IMR-90 (cell line): ENCODE data around the gene KIF13A.

Experiments used
- BHLHE40 ChIP-seq: fragments of 150-350 bp; IDR thresholded peaks from 2 replicates; pipeline ENCODE4 v1.6.1; 2016; ENCODE audit warnings: mild to moderate bottlenecking, low read depth, low read length
- CEBPB ChIP-seq: IDR thresholded peaks from 2 replicates; pipeline ENCODE4 v1.6.1; 2012; ENCODE audit warnings: low read depth, low read length, improper control_type of control experiment
- CTCF ChIP-seq: conservative IDR thresholded peaks from 2 replicates; pipeline ENCODE4 v1.5.1; 2012; ENCODE audit warnings: mild to moderate bottlenecking, low read depth, low read length, improper control_type of control experiment
- ELK1 ChIP-seq: fragments of 150-350 bp; IDR thresholded peaks from 2 replicates; pipeline ENCODE4 v1.6.1; 2016; ENCODE audit warnings: low read depth, mild to moderate bottlenecking, low read length, moderate library complexity, borderline replicate concordance
- FOS ChIP-seq: fragments of 150-350 bp; IDR thresholded peaks from 2 replicates; pipeline ENCODE4 v1.6.1; 2016; ENCODE audit warnings: low read depth, low read length
- MAFK ChIP-seq: IDR thresholded peaks from 2 replicates; pipeline ENCODE4 v1.6.1; 2012; ENCODE audit warnings: low read depth, low read length, improper control_type of control experiment
- MAZ ChIP-seq: IDR thresholded peaks from 2 replicates; pipeline ENCODE4 v1.6.1; 2012; ENCODE audit warnings: low read depth, mild to moderate bottlenecking, low read length, improper control_type of control experiment, moderate library complexity, borderline replicate concordance
- MXI1 ChIP-seq: IDR thresholded peaks from 2 replicates; pipeline ENCODE4 v1.6.1; 2012; ENCODE audit warnings: low read depth, mild to moderate bottlenecking, low read length, moderate library complexity, borderline replicate concordance
- POLR2A ChIP-seq: IDR thresholded peaks from 2 replicates; pipeline ENCODE4 v1.6.1; 2012; ENCODE audit warnings: mild to moderate bottlenecking, low read depth, low read length
- RAD21 ChIP-seq: IDR thresholded peaks from 2 replicates; pipeline ENCODE4 v1.6.1; 2012; ENCODE audit warnings: low read length, improper control_type of control experiment
- RCOR1 ChIP-seq: IDR thresholded peaks from 2 replicates; pipeline ENCODE4 v1.6.1; 2012; ENCODE audit warnings: mild to moderate bottlenecking, low read length, improper control_type of control experiment; ENCODE audit not compliant: insufficient replicate concordance
- RFX5 ChIP-seq: IDR thresholded peaks from 2 replicates; pipeline ENCODE4 v1.8.0; 2012; ENCODE audit warnings: low read depth, mild to moderate bottlenecking, low read length, moderate library complexity
- USF2 ChIP-seq: fragments of 150-350 bp; IDR thresholded peaks from 2 replicates; pipeline ENCODE4 v1.6.1; 2017; ENCODE audit warnings: mild to moderate bottlenecking, antibody characterized with exemption, low read length, low read depth

- TF ChIP-seq RAD21 (no peak), CTCF (no peak), USF2 (no peak), FOS (no peak), POLR2A (no peak), CEBPB (no peak), ELK1 (no peak), MAFK (no peak), BHLHE40 (no peak), MAZ (no peak), RCOR1 (no peak), RFX5 (no peak), MXI1 (no peak)
Measured at GRCh38 chr6:17919496-17919895, 67.9 kb downstream of the KIF13A start.
